ENCODE data around the gene IZUMO4. TPM values are rescaled to one million over a fixed set of nuclear protein-coding genes. Genes with fewer than 3 reads are reported as not detected.

Gene IZUMO4, protein sequence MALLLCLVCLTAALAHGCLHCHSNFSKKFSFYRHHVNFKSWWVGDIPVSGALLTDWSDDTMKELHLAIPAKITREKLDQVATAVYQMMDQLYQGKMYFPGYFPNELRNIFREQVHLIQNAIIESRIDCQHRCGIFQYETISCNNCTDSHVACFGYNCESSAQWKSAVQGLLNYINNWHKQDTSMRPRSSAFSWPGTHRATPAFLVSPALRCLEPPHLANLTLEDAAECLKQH
- total RNA-seq (ENCODE audit: unreplicated experiment), result 10.6 TPM
- long read RNA-seq, result 0 reads

GRCh38 chr19:2096480-2097202 lies at the start of gene IZUMO4:
TSS of gene IZUMO4 (plus strand) at chr19:2096915. CDS start at chr19:2096946, 31 bp downstream.
- peak within 1 kb of the TSS; percentile 59 for H3K27ac Mint-ChIP-seq (ENCODE audit: unreplicated experiment)

DNA sequence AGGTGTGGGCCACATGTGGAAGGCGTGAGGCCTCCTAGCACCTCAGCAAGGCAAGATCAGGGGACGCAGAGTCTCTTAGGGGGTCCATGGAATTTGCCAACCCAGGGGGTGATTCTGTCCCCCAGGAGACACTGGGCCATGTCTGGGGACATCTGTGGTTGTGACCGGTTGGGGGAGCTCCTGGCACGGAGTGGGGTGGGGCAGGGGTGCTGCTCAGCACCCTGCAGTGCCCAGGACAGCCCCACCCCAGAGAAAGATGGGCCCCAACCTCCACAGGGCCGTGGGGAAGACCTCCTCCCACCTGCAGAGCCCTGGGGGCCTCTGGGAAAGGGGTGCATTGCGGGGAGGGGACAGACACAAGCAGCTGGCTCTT lies 49.7 kb upstream of the IZUMO4 start:
- H3K4me3 Mint-ChIP-seq (ENCODE audit: unreplicated experiment), result no peak overlapping the region
- no peak for DNase-seq
- peaks cover 3% of the 10 kb centered on the region for H3K4me1 Mint-ChIP-seq (ENCODE audit: low read depth, unreplicated experiment)
- H3K27me3 Mint-ChIP-seq (ENCODE audit: unreplicated experiment), result peaks cover 3% of the 10 kb centered on the region
- no peaks in the 10 kb centered on the region for H3K36me3 Mint-ChIP-seq (ENCODE audit: unreplicated experiment)
- no peak for TF ChIP-seq CTCF (IDR thresholded peaks at IDR 0.05; ENCODE audit: partially characterized antibody, unreplicated experiment)
- no peak overlapping the region for H3K27ac Mint-ChIP-seq (ENCODE audit: unreplicated experiment)
- peaks cover 2% of the 10 kb centered on the region for H3K9me3 Mint-ChIP-seq (ENCODE audit: unreplicated experiment)

More at GRCh38 chr19:2096480-2097202, at the start of gene IZUMO4:
- DNase-seq, result peak; percentile 100
- peaks cover 7% of the 10 kb centered on the region for H3K9me3 Mint-ChIP-seq (ENCODE audit: unreplicated experiment)
- H3K4me1 Mint-ChIP-seq (ENCODE audit: low read depth, unreplicated experiment), result peaks cover 6% of the 10 kb centered on the region
- no peaks in the 10 kb centered on the region for H3K36me3 Mint-ChIP-seq (ENCODE audit: unreplicated experiment)
- no peak for TF ChIP-seq CTCF (IDR thresholded peaks at IDR 0.05; ENCODE audit: partially characterized antibody, unreplicated experiment)
- peak within 1 kb of the TSS; percentile 86 for H3K4me3 Mint-ChIP-seq (ENCODE audit: unreplicated experiment)
- H3K27me3 Mint-ChIP-seq (ENCODE audit: unreplicated experiment), result peaks cover 3% of the 10 kb centered on the region

DNA sequence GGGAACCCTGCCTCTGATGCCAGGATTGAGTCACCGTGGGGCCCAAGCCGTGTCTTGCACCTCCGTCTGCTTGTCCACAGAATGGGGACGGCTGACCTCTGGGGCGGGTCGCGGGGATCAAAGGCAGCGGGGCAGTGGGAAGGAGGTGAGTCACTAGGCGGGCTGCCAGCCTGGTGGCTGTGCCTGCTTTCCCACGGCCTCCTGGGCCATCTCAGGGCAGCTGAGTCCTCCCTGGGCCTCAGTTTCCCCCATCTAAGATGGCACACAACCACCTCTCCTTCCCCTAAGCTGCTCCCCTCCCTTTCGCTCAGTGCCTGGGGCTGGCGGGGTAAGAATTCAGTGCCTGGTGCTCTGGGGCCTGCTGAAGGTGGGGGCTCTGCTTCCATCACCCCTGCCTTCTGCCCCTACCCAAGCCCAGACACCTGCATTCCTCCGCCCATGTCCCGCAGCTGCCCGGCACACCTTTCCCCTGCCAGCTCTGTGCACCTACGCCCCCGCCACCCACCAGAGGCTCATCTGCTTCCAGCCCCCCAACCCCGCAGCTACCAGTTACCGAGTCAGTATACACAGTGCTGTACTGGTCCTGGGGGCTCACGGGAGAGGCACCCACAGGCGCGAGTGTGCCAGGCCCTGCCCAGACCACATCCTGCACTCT lies 49.1 kb upstream of the IZUMO4 start:
- peaks cover 2% of the 10 kb centered on the region for H3K9me3 Mint-ChIP-seq (ENCODE audit: unreplicated experiment)
- H3K4me3 Mint-ChIP-seq (ENCODE audit: unreplicated experiment), result no peak overlapping the region
- H3K36me3 Mint-ChIP-seq (ENCODE audit: unreplicated experiment), result no peaks in the 10 kb centered on the region
- DNase-seq, result no peak
- peaks cover 3% of the 10 kb centered on the region for H3K4me1 Mint-ChIP-seq (ENCODE audit: low read depth, unreplicated experiment)
- peaks cover 3% of the 10 kb centered on the region for H3K27me3 Mint-ChIP-seq (ENCODE audit: unreplicated experiment)
- no peak overlapping the region for H3K27ac Mint-ChIP-seq (ENCODE audit: unreplicated experiment)
- TF ChIP-seq CTCF (IDR thresholded peaks at IDR 0.05; ENCODE audit: partially characterized antibody, unreplicated experiment), result no peak

DNA sequence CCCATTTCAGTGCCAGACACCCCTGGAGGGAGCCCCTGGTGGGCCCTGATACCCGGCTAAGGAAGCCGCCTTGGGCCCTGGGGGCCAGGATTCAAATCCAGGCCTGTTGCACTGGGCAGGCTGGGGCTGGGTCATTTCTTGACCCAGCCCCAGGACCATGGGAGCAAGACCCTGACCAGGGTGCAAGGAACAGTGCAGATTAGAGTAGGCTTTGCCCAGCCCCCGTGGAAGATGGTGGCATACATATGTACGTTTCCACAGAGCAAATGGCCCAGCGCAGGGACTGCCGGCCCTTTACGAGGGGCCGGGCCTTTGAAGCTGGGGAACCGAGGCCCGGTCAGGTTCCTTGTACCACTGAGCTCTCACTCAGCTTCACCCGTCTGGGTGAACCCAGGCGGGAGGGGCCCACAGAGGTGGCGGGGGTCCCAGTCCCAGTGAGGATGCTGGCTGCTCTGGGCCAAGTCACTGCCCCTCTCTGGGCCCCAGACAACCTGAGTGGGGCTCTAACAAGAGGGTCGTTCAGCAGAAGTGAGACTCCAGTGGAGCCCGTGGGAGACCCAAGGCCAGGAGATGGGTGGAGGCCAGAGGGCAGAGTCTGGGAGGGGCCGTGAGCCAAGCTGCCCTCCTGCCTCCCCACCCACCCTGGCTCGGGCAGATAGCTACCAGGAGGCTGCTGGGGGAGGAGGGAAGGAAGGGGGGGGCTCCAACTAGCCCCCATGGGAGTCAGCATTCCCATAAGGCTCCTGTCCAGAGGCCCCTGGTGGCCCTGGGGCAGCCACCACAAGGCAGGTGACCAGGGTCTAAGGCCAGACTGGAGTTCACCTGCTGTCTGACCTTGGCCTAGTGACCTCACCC lies 48.4 kb upstream of the IZUMO4 start:
- no peak overlapping the region for H3K4me3 Mint-ChIP-seq (ENCODE audit: unreplicated experiment)
- TF ChIP-seq CTCF (IDR thresholded peaks at IDR 0.05; ENCODE audit: partially characterized antibody, unreplicated experiment), result no peak
- H3K4me1 Mint-ChIP-seq (ENCODE audit: low read depth, unreplicated experiment), result peaks cover 3% of the 10 kb centered on the region
- no peaks in the 10 kb centered on the region for H3K36me3 Mint-ChIP-seq (ENCODE audit: unreplicated experiment)
- H3K27me3 Mint-ChIP-seq (ENCODE audit: unreplicated experiment), result peaks cover 3% of the 10 kb centered on the region
- no peak overlapping the region for H3K27ac Mint-ChIP-seq (ENCODE audit: unreplicated experiment)
- DNase-seq, result no peak
- H3K9me3 Mint-ChIP-seq (ENCODE audit: unreplicated experiment), result peaks cover 2% of the 10 kb centered on the region

Measured in glutamatergic neuron (in vitro differentiated cells).